HEK293 (cell line): ENCODE results near the gene LMF1.

Source experiments
- CTCF ChIA-PET: fragments of 350-600 bp; formaldehyde crosslinking; extraction: SDS; loops from one replicate; lab custom pipeline; 2021; ENCODE audit warnings: antibody characterized with exemption; lab: Yijun Ruan, JAX
- POLR2A ChIA-PET: fragments of 300-600 bp; formaldehyde crosslinking; extraction: SDS; loops from one replicate; lab custom pipeline; 2020; ENCODE audit warnings: antibody characterized with exemption, inconsistent platforms; lab: Yijun Ruan, JAX
- H3K27ac ChIP-seq: fragments of 200-500 bp; sonication (Bioruptor generic); 2 replicates; pipeline ENCODE4 v1.5.1; 2014; ENCODE audit warnings: low read depth, low read length, control low read depth, inconsistent platforms; ENCODE audit errors: extremely low read depth
- H3K36me3 ChIP-seq, 2 experiments: fragments of 200-500 bp in 1 of 2; sonication (Bioruptor generic) in 1 of 2; 1 replicate in 1 of 2; 2 replicates in 1 of 2; pipeline ENCODE4 v1.5.1; 2014 to 2017; ENCODE audit warnings: inconsistent platforms in 2 of 2, low read length in 2 of 2; ENCODE audit not compliant: control insufficient read depth in 2 of 2, insufficient read depth in 1 of 2
- H3K4me1 ChIP-seq: fragments of 200-500 bp; sonication (Bioruptor generic); 2 replicates; pipeline ENCODE4 v1.5.1; 2014; ENCODE audit warnings: mild to moderate bottlenecking, low read length, inconsistent platforms; ENCODE audit not compliant: control insufficient read depth, insufficient read depth
- H3K4me3 ChIP-seq: 2 replicates; pipeline ENCODE4 v1.5.1; 2011; ENCODE audit warnings: low read depth, mild to moderate bottlenecking, control low read depth, low read length, moderate library complexity
- H3K9me3 ChIP-seq: fragments of 200-500 bp; sonication (Bioruptor generic); 2 replicates; pipeline ENCODE4 v1.5.1; 2014; ENCODE audit warnings: low read depth, low read length, inconsistent platforms; ENCODE audit not compliant: control insufficient read depth, insufficient read depth
- INSM2 ChIP-seq: fragments of 450-650 bp; formaldehyde crosslinking; IDR thresholded peaks from 2 replicates; pipeline ENCODE4 v1.5.1; 2016; ENCODE audit warnings: missing biosample characterization, missing genetic modification characterization
- KLF1 ChIP-seq: fragments of 450-650 bp; formaldehyde crosslinking; IDR thresholded peaks from 2 replicates; pipeline ENCODE4 v1.5.1; 2016; ENCODE audit warnings: missing biosample characterization, missing genetic modification characterization
- MEIS1 ChIP-seq: sonication (generic); formaldehyde crosslinking; IDR thresholded peaks from 2 replicates; pipeline ENCODE4 v1.8.1; 2022; ENCODE audit warnings: missing genetic modification reagents, mild to moderate bottlenecking, borderline replicate concordance
- RBAK ChIP-seq: fragments of 450-650 bp; formaldehyde crosslinking; IDR thresholded peaks from 2 replicates; pipeline ENCODE4 v1.5.1; 2016; ENCODE audit warnings: missing biosample characterization, missing genetic modification characterization
- SP3 ChIP-seq: fragments of 450-650 bp; formaldehyde crosslinking; IDR thresholded peaks from 2 replicates; pipeline ENCODE4 v1.5.1; 2016; ENCODE audit warnings: missing biosample characterization, missing genetic modification characterization
- YY1 ChIP-seq: fragments of 450-650 bp; formaldehyde crosslinking; IDR thresholded peaks from 2 replicates; pipeline ENCODE4 v1.5.1; 2018; ENCODE audit warnings: missing biosample characterization, missing genetic modification characterization
- ZBTB1 ChIP-seq: fragments of 450-650 bp; formaldehyde crosslinking; IDR thresholded peaks from 2 replicates; pipeline ENCODE4 v1.5.1; 2016; ENCODE audit warnings: missing biosample characterization, missing genetic modification characterization
- ZEB2 ChIP-seq: fragments of 450-650 bp; formaldehyde crosslinking; IDR thresholded peaks from 2 replicates; pipeline ENCODE4 v1.5.1; 2016; ENCODE audit warnings: missing biosample characterization, missing genetic modification characterization
- ZIC2 ChIP-seq: fragments of 450-650 bp; formaldehyde crosslinking; IDR thresholded peaks from 2 replicates; pipeline ENCODE4 v1.5.1; 2016; ENCODE audit warnings: missing biosample characterization, missing genetic modification characterization
- ZNF112 ChIP-seq: fragments of 450-650 bp; formaldehyde crosslinking; IDR thresholded peaks from 2 replicates; pipeline ENCODE4 v1.5.0; 2017; ENCODE audit warnings: missing biosample characterization, missing genetic modification characterization
- ZNF157 ChIP-seq: fragments of 450-650 bp; formaldehyde crosslinking; IDR thresholded peaks from 2 replicates; pipeline ENCODE4 v1.5.1; 2016; ENCODE audit warnings: missing biosample characterization, missing genetic modification characterization
- ZNF292 ChIP-seq: fragments of 450-650 bp; formaldehyde crosslinking; IDR thresholded peaks from 2 replicates; pipeline ENCODE4 v1.5.1; 2016; ENCODE audit warnings: low read depth, missing biosample characterization, missing genetic modification characterization, borderline replicate concordance
- ZNF311 ChIP-seq: fragments of 450-650 bp; formaldehyde crosslinking; IDR thresholded peaks from 2 replicates; pipeline ENCODE4 v1.5.1; 2017; ENCODE audit warnings: missing biosample characterization, missing genetic modification characterization, borderline replicate concordance
- ZNF324 ChIP-seq: fragments of 450-650 bp; formaldehyde crosslinking; IDR thresholded peaks from 2 replicates; pipeline ENCODE4 v1.5.1; 2016; ENCODE audit warnings: missing biosample characterization, missing genetic modification characterization
- ZNF354C ChIP-seq: fragments of 450-650 bp; formaldehyde crosslinking; IDR thresholded peaks from 2 replicates; pipeline ENCODE4 v1.5.1; 2016; ENCODE audit warnings: missing biosample characterization, missing genetic modification characterization, low read depth, borderline replicate concordance
- ZNF391 ChIP-seq: fragments of 450-650 bp; formaldehyde crosslinking; IDR thresholded peaks from 2 replicates; pipeline ENCODE4 v1.5.1; 2016; ENCODE audit warnings: low read depth, missing biosample characterization, missing genetic modification characterization, borderline replicate concordance
- ZNF549 ChIP-seq: fragments of 450-650 bp; IDR thresholded peaks from 2 replicates; pipeline ENCODE4 v1.5.1; 2018; ENCODE audit warnings: missing biosample characterization, missing genetic modification characterization, mild to moderate bottlenecking, inconsistent platforms, moderate library complexity
- ZNF571 ChIP-seq: fragments of 450-650 bp; formaldehyde crosslinking; IDR thresholded peaks from 2 replicates; pipeline ENCODE4 v1.5.0; 2017; ENCODE audit warnings: missing biosample characterization, missing genetic modification characterization
- ZNF664 ChIP-seq: fragments of 450-650 bp; formaldehyde crosslinking; IDR thresholded peaks from 2 replicates; pipeline ENCODE4 v1.5.1; 2016; ENCODE audit warnings: missing biosample characterization, missing genetic modification characterization
- ZNF777 ChIP-seq: fragments of 450-650 bp; formaldehyde crosslinking; IDR thresholded peaks from 2 replicates; pipeline ENCODE4 v1.5.1; 2017; ENCODE audit warnings: missing biosample characterization, missing genetic modification characterization, borderline replicate concordance
- ZNF791 ChIP-seq: fragments of 450-650 bp; formaldehyde crosslinking; IDR thresholded peaks from 2 replicates; pipeline ENCODE4 v1.5.1; 2016; ENCODE audit warnings: missing biosample characterization, missing genetic modification characterization
- ZNF837 ChIP-seq: fragments of 450-650 bp; formaldehyde crosslinking; IDR thresholded peaks from 2 replicates; pipeline ENCODE4 v1.5.1; 2016; ENCODE audit warnings: missing biosample characterization, missing genetic modification characterization
- ZNF843 ChIP-seq: fragments of 450-650 bp; formaldehyde crosslinking; IDR thresholded peaks from 2 replicates; pipeline ENCODE4 v1.5.1; 2016; ENCODE audit warnings: missing biosample characterization, missing genetic modification characterization
- TF ChIP-seq, protein P1 (sequence below): fragments of 450-650 bp; formaldehyde crosslinking; IDR thresholded peaks from 2 replicates; pipeline ENCODE4 v1.5.1; 2017; ENCODE audit warnings: missing biosample characterization, missing genetic modification characterization

Gene LMF1

DNA sequence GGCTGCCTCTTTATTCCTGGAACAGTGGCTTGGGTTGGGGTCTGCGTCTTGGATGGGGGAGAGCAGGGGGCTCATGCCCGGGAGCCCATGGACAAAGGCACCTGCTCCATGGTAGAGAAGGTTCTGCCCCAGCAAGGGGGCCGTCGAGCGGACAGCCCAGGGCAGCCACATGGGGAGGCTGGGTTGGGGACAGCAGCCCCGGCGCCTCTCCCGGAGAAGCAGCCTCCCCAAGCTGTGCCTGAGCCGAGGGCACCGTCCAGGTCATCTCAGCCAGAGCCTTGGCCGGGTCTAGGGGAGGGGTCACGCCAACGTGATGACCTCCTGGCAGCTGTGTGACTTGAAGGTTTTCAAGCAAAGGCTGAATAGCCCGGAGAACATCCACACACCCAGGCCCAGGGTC, 137.4 kb downstream of the LMF1 start (continued):
- TF ChIP-seq ZNF354C (tag by site-specific recombination): no peak

GRCh38 chr16:832652-833336, 138.0 kb downstream of the LMF1 start:
- CTCF ChIA-PET: no interaction called here
- TF ChIP-seq ZNF571 (tag by site-specific recombination) (no peak), KLF1 (peak; percentile 69), ZIC2 (tag by site-specific recombination) (peak; percentile 72)
- Histone ChIP-seq H3K36me3 (no peaks in the 10 kb centered on the region), H3K4me1 (no peaks in the 10 kb centered on the region), H3K9me3 (no peaks in the 10 kb centered on the region), H3K27ac (no peak overlapping the region), H3K4me3 (no peak overlapping the region)
- POLR2A ChIA-PET: no interaction called here

GRCh38 chr16:831571-832413, 139.0 kb downstream of the LMF1 start:
- no peaks in the 10 kb centered on the region for H3K36me3 ChIP-seq
- POLR2A ChIA-PET: no interaction called here
- H3K4me3 ChIP-seq: no peak overlapping the region
- CTCF ChIA-PET: no interaction called here
- no peak overlapping the region for H3K27ac ChIP-seq
- H3K9me3 ChIP-seq: no peaks in the 10 kb centered on the region
- TF ChIP-seq YY1 (no peak), MEIS1 (CRISPR knock-in tag) (no peak), ZBTB1 (tag by site-specific recombination) (no peak), ZNF837 (tag by site-specific recombination) (no peak), ZNF311 (tag by site-specific recombination) (no peak), ZNF549 (tag by site-specific recombination) (no peak), ZNF791 (tag by site-specific recombination) (no peak), ZEB2 (tag by site-specific recombination) (no peak), ZNF664 (tag by site-specific recombination) (no peak), SP3 (tag by site-specific recombination) (no peak)
- no peaks in the 10 kb centered on the region for H3K4me1 ChIP-seq

DNA sequence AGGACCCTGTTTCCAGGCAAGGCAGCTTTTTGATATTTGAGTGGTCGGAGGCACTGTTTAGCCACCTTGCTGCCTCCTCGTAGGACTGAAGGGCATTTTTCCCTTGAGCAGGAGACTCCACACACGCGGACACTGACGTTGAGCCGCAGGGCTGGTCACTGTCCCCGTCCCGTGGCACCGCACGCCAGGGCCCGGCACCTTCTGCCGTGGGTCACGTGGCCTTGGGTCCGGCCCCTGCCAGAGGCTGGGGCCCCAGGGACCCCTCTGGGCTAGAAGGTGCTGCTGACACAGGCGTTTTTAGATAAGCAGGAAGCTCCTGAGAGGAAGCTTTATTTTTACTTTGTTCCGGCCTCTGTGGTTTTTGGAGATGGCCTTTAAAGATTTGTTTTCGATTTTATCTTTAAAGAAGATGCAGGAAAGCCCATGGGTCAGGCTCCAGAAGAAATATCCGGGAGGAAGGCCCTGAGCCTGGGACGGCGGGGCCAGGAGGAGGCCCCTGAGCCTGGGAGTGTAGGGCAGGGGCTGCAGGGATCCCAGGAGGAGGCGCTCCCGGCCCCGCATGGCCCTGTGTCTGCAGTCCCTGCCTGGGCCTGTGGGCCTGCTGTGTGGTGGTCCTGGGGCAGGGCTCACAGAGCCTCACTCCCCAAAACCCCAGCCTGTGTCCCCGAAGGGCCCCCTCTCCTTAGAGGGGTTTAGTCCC, 139.8 kb downstream of the LMF1 start:
- POLR2A ChIA-PET: interaction anchor here (0.5 kb wide), 1 partner anchor 674 kb away, joined by 3 read pairs; no protein-coding TSS in a partner anchor
- TF ChIP-seq ZNF157 (tag by site-specific recombination) (no peak), ZNF664 (tag by site-specific recombination) (no peak), INSM2 (tag by site-specific recombination) (no peak), ZNF311 (tag by site-specific recombination) (no peak), ZNF843 (no peak), ZNF391 (tag by site-specific recombination) (no peak), ZNF324 (tag by site-specific recombination) (no peak), RBAK (tag by site-specific recombination) (no peak), ZNF292 (no peak), ZNF777 (tag by site-specific recombination) (no peak), ZNF112 (tag by site-specific recombination) (no peak)
- TF ChIP-seq, protein P1, sequence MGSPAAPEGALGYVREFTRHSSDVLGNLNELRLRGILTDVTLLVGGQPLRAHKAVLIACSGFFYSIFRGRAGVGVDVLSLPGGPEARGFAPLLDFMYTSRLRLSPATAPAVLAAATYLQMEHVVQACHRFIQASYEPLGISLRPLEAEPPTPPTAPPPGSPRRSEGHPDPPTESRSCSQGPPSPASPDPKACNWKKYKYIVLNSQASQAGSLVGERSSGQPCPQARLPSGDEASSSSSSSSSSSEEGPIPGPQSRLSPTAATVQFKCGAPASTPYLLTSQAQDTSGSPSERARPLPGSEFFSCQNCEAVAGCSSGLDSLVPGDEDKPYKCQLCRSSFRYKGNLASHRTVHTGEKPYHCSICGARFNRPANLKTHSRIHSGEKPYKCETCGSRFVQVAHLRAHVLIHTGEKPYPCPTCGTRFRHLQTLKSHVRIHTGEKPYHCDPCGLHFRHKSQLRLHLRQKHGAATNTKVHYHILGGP (tag by site-specific recombination): no peak
- no peaks in the 10 kb centered on the region for H3K9me3 ChIP-seq
- CTCF ChIA-PET: no interaction called here
- no peak overlapping the region for H3K4me3 ChIP-seq
- H3K4me1 ChIP-seq: no peaks in the 10 kb centered on the region
- H3K36me3 ChIP-seq: no peaks in the 10 kb centered on the region
- no peak overlapping the region for H3K27ac ChIP-seq
